H9 (cell line): Measurements from ENCODE around the gene FARP1. TPM values are rescaled to one million over a fixed set of nuclear protein-coding genes. Genes with fewer than 3 reads are reported as not detected.

Experiments
- DNase-seq: peaks from one replicate; pipeline ENCODE4 v3.0.0-alpha.2; 2017
- H2AFZ ChIP-seq: one replicate; pipeline ENCODE4 v1.6.1; 2013; ENCODE audit warnings: mild to moderate bottlenecking, low read length, control low read depth, moderate library complexity
- H2AK5ac ChIP-seq: 2 replicates; pipeline ENCODE4 v1.6.1; 2013; ENCODE audit warnings: low read length, control low read depth, mixed read lengths; ENCODE audit not compliant: insufficient read length
- H2BK120ac ChIP-seq: one replicate; pipeline ENCODE4 v1.6.1; 2013; ENCODE audit warnings: low read depth, mild to moderate bottlenecking, low read length, control low read depth, inconsistent platforms; ENCODE audit not compliant: poor library complexity, severe bottlenecking
- H2BK12ac ChIP-seq: 2 replicates; pipeline ENCODE4 v1.6.1; 2013; ENCODE audit warnings: low read length, control low read depth, mixed read lengths, low read depth; ENCODE audit not compliant: insufficient read length
- H2BK15ac ChIP-seq: 2 replicates; pipeline ENCODE4 v1.6.1; 2013; ENCODE audit warnings: low read depth, low read length, control low read depth
- H2BK20ac ChIP-seq: one replicate; pipeline ENCODE4 v1.6.1; 2013; ENCODE audit warnings: low read depth, mild to moderate bottlenecking, low read length, control low read depth, inconsistent platforms; ENCODE audit not compliant: poor library complexity, severe bottlenecking
- H2BK5ac ChIP-seq: 2 replicates; pipeline ENCODE4 v1.6.1; 2013; ENCODE audit warnings: low read length, control low read depth, mixed read lengths; ENCODE audit not compliant: insufficient read length
- H3K14ac ChIP-seq: 2 replicates; pipeline ENCODE4 v1.6.1; 2013; ENCODE audit warnings: low read length, control low read depth; ENCODE audit not compliant: insufficient read depth
- H3K18ac ChIP-seq: 2 replicates; pipeline ENCODE4 v1.6.1; 2013; ENCODE audit warnings: low read depth, mild to moderate bottlenecking, mixed read lengths, low read length, control low read depth; ENCODE audit not compliant: insufficient read length
- H3K23ac ChIP-seq: 2 replicates; pipeline ENCODE4 v1.6.1; 2013; ENCODE audit warnings: low read length, control low read depth, mixed read lengths, low read depth; ENCODE audit not compliant: insufficient read length
- H3K23me2 ChIP-seq: 2 replicates; pipeline ENCODE4 v1.6.1; 2013; ENCODE audit warnings: low read depth, mild to moderate bottlenecking, mixed read lengths, low read length, control low read depth; ENCODE audit not compliant: insufficient read length, poor library complexity, severe bottlenecking
- H3K27ac ChIP-seq: 2 replicates; pipeline ENCODE4 v1.5.1; 2013; ENCODE audit warnings: low read length, control low read depth, mixed read lengths, low read depth; ENCODE audit not compliant: insufficient read length
- H3K27me3 ChIP-seq: 2 replicates; pipeline ENCODE4 v1.6.1; 2013; ENCODE audit warnings: low read length, control low read depth, inconsistent platforms; ENCODE audit not compliant: insufficient read depth
- H3K4ac ChIP-seq: 2 replicates; pipeline ENCODE4 v1.6.1; 2013; ENCODE audit warnings: low read depth, mild to moderate bottlenecking, control low read depth, inconsistent platforms, low read length, moderate library complexity
- H3K4me1 ChIP-seq: 2 replicates; pipeline ENCODE4 v1.6.1; 2013; ENCODE audit warnings: low read length, control low read depth, inconsistent platforms; ENCODE audit not compliant: insufficient read depth
- H3K4me2 ChIP-seq: 2 replicates; pipeline ENCODE4 v1.6.1; 2013; ENCODE audit warnings: low read length, control low read depth, mixed read lengths; ENCODE audit not compliant: insufficient read length, insufficient read depth
- H3K56ac ChIP-seq: 2 replicates; pipeline ENCODE4 v1.6.1; 2013; ENCODE audit warnings: low read depth, mild to moderate bottlenecking, mixed read lengths, low read length, control low read depth; ENCODE audit not compliant: insufficient read length
- H3K79me1 ChIP-seq: 2 replicates; pipeline ENCODE4 v1.6.1; 2013; ENCODE audit warnings: low read depth, mild to moderate bottlenecking, moderate library complexity, low read length, control low read depth, inconsistent platforms; ENCODE audit not compliant: insufficient read depth, poor library complexity, severe bottlenecking
- H3K79me2 ChIP-seq: 2 replicates; pipeline ENCODE4 v1.6.1; 2013; ENCODE audit warnings: low read length, control low read depth, inconsistent platforms; ENCODE audit not compliant: insufficient read depth
- H3K9ac ChIP-seq: 2 replicates; pipeline ENCODE4 v1.6.1; 2013; ENCODE audit warnings: low read length, control low read depth, mixed read lengths; ENCODE audit not compliant: insufficient read length; ENCODE audit errors: extremely low read depth
- H3K9me3 ChIP-seq: one replicate; pipeline ENCODE4 v1.6.1; 2013; ENCODE audit warnings: low read depth, low read length, inconsistent platforms; ENCODE audit not compliant: control insufficient read depth
- H3T11ph ChIP-seq: one replicate; pipeline ENCODE4 v1.6.1; 2013; ENCODE audit warnings: mild to moderate bottlenecking, low read length, control low read depth, inconsistent platforms
- H4K20me1 ChIP-seq: one replicate; pipeline ENCODE4 v1.6.1; 2013; ENCODE audit not compliant: control insufficient read depth, insufficient read length, insufficient read depth
- H4K5ac ChIP-seq: 2 replicates; pipeline ENCODE4 v1.6.1; 2013; ENCODE audit warnings: low read depth, mild to moderate bottlenecking, mixed read lengths, low read length, control low read depth; ENCODE audit not compliant: insufficient read length
- H4K8ac ChIP-seq: replicated peaks from 2 replicates; pipeline ENCODE4 v1.6.1; 2013; ENCODE audit warnings: low read length, control low read depth, mixed read lengths, low read depth; ENCODE audit not compliant: insufficient read length
- H4K91ac ChIP-seq: 2 replicates; pipeline ENCODE4 v1.6.1; 2013; ENCODE audit warnings: low read depth, mild to moderate bottlenecking, moderate library complexity, mixed read lengths, low read length, control low read depth; ENCODE audit not compliant: insufficient read length
- H3K27ac Mint-ChIP-seq, 3 experiments: 2 replicates in 2 of 3; 3 replicates in 1 of 3; pipeline ENCODE4 v1.8.0; 2020 to 2021; ENCODE audit warnings: mixed read lengths in 3 of 3, mild to moderate bottlenecking in 1 of 3, moderate library complexity in 1 of 3
- H3K27me3 Mint-ChIP-seq: 2 replicates; pipeline ENCODE4 v1.8.0; 2021; ENCODE audit warnings: low read depth, mild to moderate bottlenecking, moderate library complexity, mixed read lengths
- H3K36me3 Mint-ChIP-seq, 3 experiments: 2 replicates in 2 of 3; 3 replicates in 1 of 3; pipeline ENCODE4 v1.8.0; 2020 to 2021; ENCODE audit warnings: low read depth in 3 of 3, mixed read lengths in 3 of 3; ENCODE audit not compliant: insufficient read depth in 1 of 3
- H3K4me1 Mint-ChIP-seq, 2 experiments: 2 replicates each; pipeline ENCODE4 v1.8.0; 2020; ENCODE audit warnings: mixed read lengths in 2 of 2
- H3K4me3 Mint-ChIP-seq, 2 experiments: 2 replicates in 1 of 2; 3 replicates in 1 of 2; pipeline ENCODE4 v1.8.0; 2020 to 2021; ENCODE audit warnings: mild to moderate bottlenecking in 2 of 2, mixed read lengths in 2 of 2, moderate library complexity in 1 of 2
- H3K9me3 Mint-ChIP-seq, 2 experiments: 2 replicates in 1 of 2; 3 replicates in 1 of 2; pipeline ENCODE4 v1.8.0; 2020; ENCODE audit warnings: mild to moderate bottlenecking in 2 of 2, mixed read lengths in 2 of 2, moderate library complexity in 1 of 2
- CTCF ChIP-seq: fragments of 200-600 bp; sonication (generic); conservative IDR thresholded peaks from 3 replicates; pipeline ENCODE4 v1.8.0; 2021; ENCODE audit warnings: antibody characterized with exemption, mild to moderate bottlenecking
- WGBS: extraction: QIAGEN DNeasy Blood & Tissue Kit; methylation state at CpG from one replicate; pipeline ENCODE4 v1.1.7; 2013; ENCODE audit warnings: missing lambda C conversion rate, low lambda C conversion rate, mixed read lengths; ENCODE audit not compliant: insufficient read length; ENCODE audit errors: extremely low coverage; 5-methylcytosine and 5-hydroxymethylcytosine counted together
- total RNA-seq: library from RNA; stranded (reverse); gene quantifications from 2 replicates; pipeline ENCODE4 v1.2.1, GENCODE V29; 2021

Gene FARP1
- total RNA-seq, 1 experiment from 2014 or later: 95.9 TPM

GRCh38 chr13:98441056-98441676, 298.3 kb downstream of the FARP1 start:
- Histone ChIP-seq H3K14ac (no peak overlapping the region), H4K5ac (no peak overlapping the region), H3K56ac (no peak overlapping the region), H4K91ac (no peak overlapping the region), H2BK5ac (no peak overlapping the region), H3K9ac (no peak overlapping the region), H2BK12ac (no peak overlapping the region), H2BK15ac (no peak overlapping the region), H3K79me2 (no peaks in the 10 kb centered on the region), H2AK5ac (no peak overlapping the region), H2AFZ (no peak overlapping the region), H3K23me2 (no peaks in the 10 kb centered on the region), H3K79me1 (no peaks in the 10 kb centered on the region), H4K20me1 (peaks cover 2% of the 10 kb centered on the region), H3K27me3 (no peaks in the 10 kb centered on the region), H3K4me1 (no peaks in the 10 kb centered on the region; the same call in 1 of the 2 replicates), H2BK20ac (no peak overlapping the region), H4K8ac (no peak overlapping the region), H3K27ac (no peak overlapping the region), H3K18ac (no peak overlapping the region), H3K4ac (no peak overlapping the region), H3K23ac (no peak overlapping the region), H3K9me3 (no peaks in the 10 kb centered on the region), H3K4me2 (no peak overlapping the region), H3T11ph (no peak overlapping the region), H2BK120ac (no peak overlapping the region)
- Mint-ChIP-seq H3K4me1 (peaks cover 9 to 12% of the 10 kb centered on the region in 2 experiments), H3K9me3 (no peaks in the 10 kb centered on the region), H3K4me3 (no peak overlapping the region), H3K27ac (peak overlapping the region in 1 of 3 experiments; percentile 27; a peak in 1 of 7 replicates), H3K36me3 (peaks cover 2 to 44% (median 42%) of the 10 kb centered on the region in 3 experiments; a peak in 5 of 7 replicates), H3K27me3 (peaks cover 2% of the 10 kb centered on the region; the same call in 1 of the 2 replicates)
- no peak for TF ChIP-seq CTCF
- WGBS: no CpG with 5 or more reads among the region's 21 CpGs
- DNase-seq: no peak
